IMR-90 (cell line): ENCODE measurements around the gene ASPA.
"Not testable (repeated sequence)": the region's sequence is repeated elsewhere in the genome, so short reads cannot be mapped to it uniquely, and the experiment has no call there.

Experiments used
- BHLHE40 ChIP-seq: fragments of 150-350 bp; IDR thresholded peaks from 2 replicates; pipeline ENCODE4 v1.6.1; 2016; ENCODE audit warnings: mild to moderate bottlenecking, low read depth, low read length
- CEBPB ChIP-seq: IDR thresholded peaks from 2 replicates; pipeline ENCODE4 v1.6.1; 2012; ENCODE audit warnings: low read depth, low read length, improper control_type of control experiment
- CTCF ChIP-seq: conservative IDR thresholded peaks from 2 replicates; pipeline ENCODE4 v1.5.1; 2012; ENCODE audit warnings: mild to moderate bottlenecking, low read depth, low read length, improper control_type of control experiment
- ELK1 ChIP-seq: fragments of 150-350 bp; IDR thresholded peaks from 2 replicates; pipeline ENCODE4 v1.6.1; 2016; ENCODE audit warnings: low read depth, mild to moderate bottlenecking, low read length, moderate library complexity, borderline replicate concordance
- POLR2A ChIP-seq: IDR thresholded peaks from 2 replicates; pipeline ENCODE4 v1.6.1; 2012; ENCODE audit warnings: mild to moderate bottlenecking, low read depth, low read length
- RAD21 ChIP-seq: IDR thresholded peaks from 2 replicates; pipeline ENCODE4 v1.6.1; 2012; ENCODE audit warnings: low read length, improper control_type of control experiment
- RCOR1 ChIP-seq: IDR thresholded peaks from 2 replicates; pipeline ENCODE4 v1.6.1; 2012; ENCODE audit warnings: mild to moderate bottlenecking, low read length, improper control_type of control experiment; ENCODE audit not compliant: insufficient replicate concordance
- SMC3 ChIP-seq: fragments of 150-350 bp; IDR thresholded peaks from 2 replicates; pipeline ENCODE4 v1.6.1; 2016; ENCODE audit warnings: low read depth, mild to moderate bottlenecking, antibody characterized with exemption, low read length, moderate library complexity

- not testable (repeated sequence) for TF ChIP-seq CTCF, ELK1, SMC3, RCOR1, CEBPB, RAD21, BHLHE40, POLR2A
Measured at GRCh38 chr17:3466355-3466754, 9.4 kb upstream of the ASPA start.
